ENCODE data around the gene ACAA2.
"Not testable (repeated sequence)": the region's sequence is repeated elsewhere in the genome, so short reads cannot be mapped to it uniquely, and the experiment has no call there.

Gene ACAA2

DNA sequence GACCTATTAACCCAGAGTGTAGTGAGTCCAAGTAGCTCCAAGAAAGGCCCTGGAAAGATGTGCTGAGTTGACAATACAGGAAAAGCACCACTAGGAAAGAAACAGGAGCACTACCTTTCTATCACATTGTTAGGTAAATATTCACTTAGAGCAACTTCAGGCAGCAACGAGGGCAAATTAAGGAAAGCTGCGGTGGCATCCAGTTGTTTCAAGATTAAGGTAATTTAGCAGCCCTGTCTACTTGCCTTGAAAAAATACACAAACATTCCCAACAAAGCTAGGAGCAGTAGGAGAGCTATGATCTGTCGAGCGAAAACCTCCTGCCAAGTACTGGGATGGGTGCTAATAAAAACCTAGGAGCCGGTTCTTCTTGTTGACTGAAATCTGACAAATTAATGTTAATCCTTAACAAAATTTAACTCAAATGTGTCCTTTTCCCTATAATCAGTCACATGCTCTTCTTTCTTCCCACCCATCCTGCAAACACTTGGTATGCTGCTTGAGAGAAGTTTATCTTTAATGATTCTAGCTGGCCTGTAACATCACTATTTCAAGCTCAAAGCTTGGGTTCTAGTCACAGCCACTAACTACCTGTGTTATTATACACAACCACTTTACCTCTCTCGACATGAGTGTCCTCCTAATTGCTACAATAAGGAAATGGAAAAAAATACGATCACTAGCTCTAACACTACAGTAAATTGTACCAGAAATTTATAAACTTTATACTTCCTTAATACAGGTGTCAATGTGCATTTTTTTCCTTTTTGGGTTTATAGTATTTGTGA, 2.0 kb downstream of the ACAA2 start:
- TF ChIP-seq CTCF (IDR thresholded peaks at IDR 0.05): no peak
- H3K27ac ChIP-seq: no peak overlapping the region

GRCh38 chr18:49808553-49809191, 4.7 kb downstream of the ACAA2 start:
- H3K27ac ChIP-seq: not testable (repeated sequence)

GRCh38 chr18:49804096-49804495, 9.2 kb downstream of the ACAA2 start:
- no peak overlapping the region for H3K27ac ChIP-seq
- TF ChIP-seq CTCF (IDR thresholded peaks at IDR 0.05) (no peak), ZFX (IDR thresholded peaks at IDR 0.05; ENCODE audit: borderline replicate concordance) (no peak)

DNA sequence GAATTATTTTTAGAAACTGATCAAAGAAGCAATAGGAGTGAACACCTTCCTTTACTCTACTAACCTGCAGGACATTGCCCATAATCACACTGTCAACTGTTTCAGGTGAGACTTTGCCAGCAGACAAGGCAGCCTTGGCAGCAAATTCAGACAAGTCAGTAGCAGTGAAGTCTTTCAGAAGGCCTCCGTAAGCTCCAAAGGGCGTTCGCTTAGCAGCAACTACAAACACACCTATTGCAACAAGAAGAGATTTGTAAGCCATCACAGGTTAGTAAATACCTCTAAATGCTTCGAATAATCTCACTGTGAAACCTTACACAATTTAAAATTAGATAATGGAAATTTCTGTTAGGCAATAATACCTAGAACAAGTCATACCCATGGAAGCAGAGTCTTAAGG, 10.7 kb downstream of the ACAA2 start:
- H3K27ac ChIP-seq: no peak overlapping the region
- no peak for TF ChIP-seq CTCF (IDR thresholded peaks at IDR 0.05)
- TF ChIP-seq ZFX (IDR thresholded peaks at IDR 0.05; ENCODE audit: borderline replicate concordance): no peak

- H3K27ac ChIP-seq: not testable (repeated sequence)
Observed at GRCh38 chr18:49800491-49800890, 12.8 kb downstream of the ACAA2 start.

- H3K27ac ChIP-seq: not testable (repeated sequence)
Observed at GRCh38 chr18:49799806-49800205, 13.5 kb downstream of the ACAA2 start.

- no peak overlapping the region for H3K27ac ChIP-seq
- TF ChIP-seq ZFX (IDR thresholded peaks at IDR 0.05; ENCODE audit: borderline replicate concordance) (no peak), CTCF (IDR thresholded peaks at IDR 0.05) (no peak)
Observed at GRCh38 chr18:49798001-49798400, 15.3 kb downstream of the ACAA2 start.

DNA sequence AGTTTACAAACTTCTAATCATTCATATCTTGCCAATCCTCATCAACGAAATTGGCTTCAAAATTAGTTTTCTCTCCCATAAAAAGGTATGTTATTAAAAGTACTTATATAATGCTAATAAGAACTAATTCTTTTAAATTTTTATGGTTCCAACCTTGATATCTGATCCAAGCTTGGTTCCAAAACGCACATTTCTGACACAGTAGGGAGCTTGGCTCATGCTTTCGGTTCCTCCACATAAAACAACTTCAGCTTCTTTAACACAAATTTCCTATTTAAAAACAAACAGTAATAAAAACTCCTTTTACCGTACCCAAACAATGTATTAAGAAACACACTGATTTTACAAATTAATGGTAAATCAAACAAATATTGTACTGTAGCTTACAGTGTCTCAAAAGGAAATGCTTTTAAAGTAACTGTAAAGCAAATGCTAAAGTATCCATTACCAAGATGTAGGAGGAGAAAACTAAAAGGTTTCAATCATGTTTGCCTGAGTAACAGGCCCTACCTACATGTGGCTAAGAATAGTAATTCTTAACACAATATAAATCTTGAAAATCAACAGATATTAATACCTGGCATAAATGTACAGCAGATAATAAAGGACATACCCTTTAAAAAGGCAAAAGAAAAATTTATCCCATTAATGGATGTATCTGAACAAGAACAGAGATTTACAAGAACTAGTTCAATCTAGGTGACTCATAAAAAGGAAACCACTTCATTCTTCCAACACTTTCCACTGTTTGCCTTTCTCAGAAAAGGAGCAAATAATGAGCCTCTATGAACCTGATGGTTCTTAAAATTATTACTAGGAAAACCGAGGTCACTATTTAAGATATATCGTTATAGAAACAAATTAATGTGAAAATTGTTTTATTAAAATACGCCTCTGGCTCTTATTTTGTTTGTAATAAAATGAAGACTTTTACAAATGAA, 17.5 kb downstream of the ACAA2 start:
- H3K27ac ChIP-seq: no peak overlapping the region
- no peak for TF ChIP-seq ZFX (IDR thresholded peaks at IDR 0.05; ENCODE audit: borderline replicate concordance)
- TF ChIP-seq CTCF (IDR thresholded peaks at IDR 0.05): no peak

All from 22Rv1 (cell line).